Lung (tissue), 12 donors: Measurements from ENCODE around the gene COG6. TPM values are rescaled to one million over a fixed set of nuclear protein-coding genes. Genes with fewer than 3 reads are reported as not detected.

ENCODE experiments used
- ATAC-seq: fragments of 200-7000 bp; cut with Tn5 transposase; one replicate; pipeline ENCODE4 v1.9.1; 2020; ENCODE audit warnings: moderate number of reproducible peaks; ENCODE audit not compliant: insufficient read depth, low FRiP score
- DNase-seq, 3 donors: peaks; one replicate each; pipeline ENCODE4 v3.0.0-alpha.2; 2013 to 2017
- H3K27ac ChIP-seq, 2 donors: one replicate each; pipeline ENCODE4 v1.5.1; 2013; ENCODE audit warnings: mild to moderate bottlenecking in 2 of 2, moderate library complexity in 2 of 2, control low read depth in 1 of 2, inconsistent platforms in 1 of 2, low read depth in 1 of 2, low read length in 1 of 2
- H3K27me3 ChIP-seq, 3 donors: one replicate each; pipeline ENCODE4 v1.5.1; 2013; ENCODE audit warnings: low read length in 2 of 3; ENCODE audit not compliant: control insufficient read depth in 3 of 3, insufficient read depth in 3 of 3
- H3K36me3 ChIP-seq, 4 donors: one replicate each; pipeline ENCODE4 v1.5.1; 2013; ENCODE audit warnings: low read length in 4 of 4, mild to moderate bottlenecking in 1 of 4, moderate library complexity in 1 of 4; ENCODE audit not compliant: control insufficient read depth in 4 of 4, insufficient read depth in 4 of 4
- H3K4me1 ChIP-seq, 5 donors: one replicate each; pipeline ENCODE4 v1.5.1; 2013; ENCODE audit warnings: low read length in 5 of 5, mild to moderate bottlenecking in 2 of 5, moderate library complexity in 1 of 5; ENCODE audit not compliant: control insufficient read depth in 5 of 5, insufficient read depth in 5 of 5
- H3K4me3 ChIP-seq: one replicate; pipeline ENCODE4 v1.5.1; 2013; ENCODE audit warnings: mild to moderate bottlenecking, control low read depth, moderate library complexity
- H3K9ac ChIP-seq, 2 donors: one replicate each; pipeline ENCODE4 v1.5.1; 2013; ENCODE audit warnings: low read length in 2 of 2, control low read depth in 1 of 2; ENCODE audit not compliant: insufficient read depth in 1 of 2
- H3K9me3 ChIP-seq, 4 donors: one replicate each; pipeline ENCODE4 v1.5.1; 2013; ENCODE audit warnings: low read length in 3 of 4, mild to moderate bottlenecking in 1 of 4, moderate library complexity in 1 of 4; ENCODE audit not compliant: control insufficient read depth in 4 of 4, insufficient read depth in 3 of 4
- WGBS, 2 donors: extraction: QIAGEN DNeasy Blood & Tissue Kit; methylation state at CpG; one replicate each; pipeline ENCODE4 v1.1.7; 2013; 5-methylcytosine and 5-hydroxymethylcytosine counted together
- polyA plus RNA-seq, 2 donors: library from polyadenylated mRNA; stranded (reverse); fragments of 200-250 nt; gene quantifications; one replicate each; pipeline ENCODE4 v1.2.1, GENCODE V29; 2013
- total RNA-seq, 2 donors: library from RNA; depleted of rRNA in 1 of 2; stranded (reverse); fragments of >200 nt in 1 of 2; gene quantifications; one replicate each; pipeline ENCODE4 v1.2.1, GENCODE V29; 2014 to 2021
- TF ChIP-seq, protein P1 (sequence below): IDR thresholded peaks from 2 replicates; pipeline ENCODE4 v1.5.1; 2012; ENCODE audit warnings: mild to moderate bottlenecking; ENCODE audit errors: control extremely low read depth, extremely low read depth
- donor health status: control.
- donor health status: control.
- donor health status: Bipolar disorder and iron deficiency.
- donor health status: healthy.
- donor health status: DM: yes; HTN: yes; CAD: no.

The COG6 gene
- total and polyA plus RNA-seq, 4 donors, result 7.0 to 66.1 (median 17.8) TPM

DNA sequence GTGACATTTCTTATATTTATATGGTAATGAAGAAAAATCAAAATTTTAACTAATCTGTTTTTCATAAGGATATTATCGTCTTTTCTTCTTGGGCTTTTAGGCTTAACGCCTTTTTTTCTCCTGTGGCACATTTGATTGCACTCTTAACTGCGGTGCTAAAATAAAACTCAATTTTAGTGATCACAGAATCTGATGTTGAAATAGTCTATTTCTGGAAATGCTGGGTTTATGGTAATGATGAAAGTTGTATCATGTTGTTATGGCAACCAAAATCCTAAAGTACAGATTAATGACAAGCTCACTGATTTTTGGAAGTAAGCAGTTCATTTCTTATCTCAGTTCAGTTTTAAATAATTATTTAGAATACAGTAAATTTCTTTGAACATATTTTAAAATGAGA lies 85.3 kb downstream of the COG6 start:
- Histone ChIP-seq H3K27me3 (no peaks in the 10 kb centered on the region), H3K4me3 (no peak overlapping the region), H3K27ac (no peak overlapping the region), H3K9me3 (no peaks in the 10 kb centered on the region), H3K36me3 (peaks cover 0 to 20% (median 8%) of the 10 kb centered on the region in 4 donors), H3K4me1 (no peaks in the 10 kb centered on the region), H3K9ac (no peak overlapping the region)
- WGBS, 2 donors, result 92 to 93% methylated on average over 3 of the region's 3 CpGs
- DNase-seq (peak in 2 of 3 donors; percentile 20 to 27), ATAC-seq (no peak)
- TF ChIP-seq, protein P1, sequence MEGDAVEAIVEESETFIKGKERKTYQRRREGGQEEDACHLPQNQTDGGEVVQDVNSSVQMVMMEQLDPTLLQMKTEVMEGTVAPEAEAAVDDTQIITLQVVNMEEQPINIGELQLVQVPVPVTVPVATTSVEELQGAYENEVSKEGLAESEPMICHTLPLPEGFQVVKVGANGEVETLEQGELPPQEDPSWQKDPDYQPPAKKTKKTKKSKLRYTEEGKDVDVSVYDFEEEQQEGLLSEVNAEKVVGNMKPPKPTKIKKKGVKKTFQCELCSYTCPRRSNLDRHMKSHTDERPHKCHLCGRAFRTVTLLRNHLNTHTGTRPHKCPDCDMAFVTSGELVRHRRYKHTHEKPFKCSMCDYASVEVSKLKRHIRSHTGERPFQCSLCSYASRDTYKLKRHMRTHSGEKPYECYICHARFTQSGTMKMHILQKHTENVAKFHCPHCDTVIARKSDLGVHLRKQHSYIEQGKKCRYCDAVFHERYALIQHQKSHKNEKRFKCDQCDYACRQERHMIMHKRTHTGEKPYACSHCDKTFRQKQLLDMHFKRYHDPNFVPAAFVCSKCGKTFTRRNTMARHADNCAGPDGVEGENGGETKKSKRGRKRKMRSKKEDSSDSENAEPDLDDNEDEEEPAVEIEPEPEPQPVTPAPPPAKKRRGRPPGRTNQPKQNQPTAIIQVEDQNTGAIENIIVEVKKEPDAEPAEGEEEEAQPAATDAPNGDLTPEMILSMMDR, result no peak

DNA sequence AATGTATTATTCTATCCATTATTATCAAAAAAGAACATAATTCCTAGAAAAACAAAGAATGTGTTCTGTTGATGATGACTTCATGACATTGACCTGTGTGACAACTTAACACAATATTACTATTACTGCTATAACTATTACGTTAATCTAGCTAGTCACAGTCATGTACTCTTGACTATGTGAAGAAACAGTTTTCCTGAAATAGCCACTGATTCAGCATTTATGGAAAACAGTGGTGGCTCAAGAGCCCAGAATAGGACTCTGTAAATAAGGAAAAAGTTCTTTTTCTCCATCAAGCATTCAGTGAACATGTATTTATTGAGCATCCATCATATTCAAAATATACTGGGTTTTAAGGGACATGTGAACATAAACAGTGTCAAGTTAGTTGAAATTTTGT lies 93.5 kb downstream of the COG6 start:
- no peaks in the 10 kb centered on the region for H3K9me3 ChIP-seq
- no peak overlapping the region for H3K27ac ChIP-seq
- 37 to 42% methylated on average over 1 of the region's 1 CpG for WGBS, 2 donors
- H3K4me3 ChIP-seq, result no peak overlapping the region
- TF ChIP-seq, protein P1, result no peak
- no peaks in the 10 kb centered on the region for H3K27me3 ChIP-seq
- no peaks in the 10 kb centered on the region for H3K4me1 ChIP-seq
- ATAC-seq, result no peak
- H3K9ac ChIP-seq, result no peak overlapping the region
- H3K36me3 ChIP-seq, result peaks cover 0 to 12% (median 8%) of the 10 kb centered on the region in 4 donors
- no peak for DNase-seq

DNA sequence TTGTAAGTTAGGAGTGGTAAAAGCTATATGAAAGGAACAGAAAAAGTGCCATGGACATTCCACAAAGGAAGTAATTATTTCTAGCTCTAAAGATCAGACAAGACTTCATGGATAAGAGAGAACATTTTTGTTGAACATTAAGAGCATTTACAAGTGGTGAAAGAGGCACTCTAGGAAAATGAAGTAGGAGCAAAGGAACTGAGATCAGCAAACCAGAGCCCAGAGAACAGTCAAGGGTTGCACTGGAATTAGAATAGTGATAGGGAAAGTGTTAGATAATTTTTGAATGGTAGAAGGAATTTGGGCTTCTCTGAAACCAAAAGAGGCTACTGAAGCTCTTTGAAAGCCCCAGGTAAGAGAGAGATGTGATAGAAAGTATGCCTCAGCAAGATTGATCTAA lies 94.1 kb downstream of the COG6 start:
- DNase-seq (no peak), ATAC-seq (no peak)
- H3K27ac ChIP-seq, result no peak overlapping the region
- no peaks in the 10 kb centered on the region for H3K9me3 ChIP-seq
- no peak overlapping the region for H3K9ac ChIP-seq
- no peak overlapping the region for H3K4me3 ChIP-seq
- peaks cover 0 to 12% (median 8%) of the 10 kb centered on the region in 4 donors for H3K36me3 ChIP-seq
- H3K4me1 ChIP-seq, result no peaks in the 10 kb centered on the region
- TF ChIP-seq, protein P1, result no peak
- no peaks in the 10 kb centered on the region for H3K27me3 ChIP-seq

DNA sequence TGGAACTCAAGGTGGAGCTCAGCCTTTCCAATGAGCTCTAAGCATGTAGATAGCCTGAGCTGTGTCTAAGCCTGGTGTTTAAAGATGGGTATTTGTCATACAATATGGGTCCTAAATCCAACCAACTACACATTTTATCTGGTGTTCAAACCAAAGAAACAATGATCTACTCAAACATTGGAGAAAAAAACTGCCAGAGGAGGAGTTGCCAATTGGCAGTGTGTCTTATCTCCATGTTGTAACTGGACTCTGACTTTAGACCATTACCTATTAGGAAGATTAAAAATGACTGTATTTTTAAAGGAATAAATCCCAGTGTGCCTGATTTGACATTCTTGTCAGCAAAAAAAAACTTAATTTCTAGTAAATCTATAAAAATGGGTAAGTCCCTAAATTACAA lies 96.3 kb downstream of the COG6 start:
- no peak for DNase-seq
- Histone ChIP-seq H3K27ac (no peak overlapping the region), H3K4me1 (no peaks in the 10 kb centered on the region), H3K27me3 (no peaks in the 10 kb centered on the region), H3K9me3 (no peaks in the 10 kb centered on the region), H3K4me3 (no peak overlapping the region), H3K9ac (no peak overlapping the region), H3K36me3 (peaks cover 0 to 12% (median 10%) of the 10 kb centered on the region in 4 donors)
- TF ChIP-seq, protein P1, result no peak
- no peak for ATAC-seq
